H1 (cell line): ENCODE data around the gene ARHGEF28. TPM values are rescaled to one million over a fixed set of nuclear protein-coding genes. Genes with fewer than 3 reads are reported as not detected.

Source experiments
- CTCF ChIA-PET: fragments of 300-600 bp; sonication (Branson Sonifier 250); formaldehyde crosslinking; loops from one replicate; lab custom pipeline; 2021; ENCODE audit not compliant: partially characterized antibody; lab: Charles Lee
- POLR2A ChIA-PET: fragments of 300-600 bp; sonication (Branson Sonifier 250); formaldehyde crosslinking; loops from one replicate; lab custom pipeline; 2021; ENCODE audit warnings: inconsistent platforms; ENCODE audit not compliant: partially characterized antibody; lab: Charles Lee
- DNase-seq, 2 experiments: peaks; one replicate each; pipeline versions ENCODE4 v3.0.0 to v3.0.0-alpha.2; 2010 to 2022; ENCODE audit warnings: low spot score in 2 of 2, low read depth in 1 of 2, mixed read lengths in 1 of 2
- FAIRE-seq: peaks from 2 replicates; lab custom pipeline; 2011; peaks lifted over from hg19 to GRCh38; lab: Jason Lieb, UNC
- H2AFZ ChIP-seq: 2 replicates; pipeline ENCODE4 v1.8.1; 2012; ENCODE audit warnings: low read length, inconsistent platforms
- H2AK5ac ChIP-seq: 2 replicates; pipeline ENCODE4 v1.6.1; 2013; ENCODE audit warnings: low read depth, low read length
- H2BK120ac ChIP-seq: replicated peaks from 2 replicates; pipeline ENCODE3; 2013; ENCODE audit warnings: low read depth, low read length, inconsistent platforms
- H2BK12ac ChIP-seq: 2 replicates; pipeline ENCODE4 v1.6.1; 2013; ENCODE audit warnings: low read depth, low read length
- H2BK15ac ChIP-seq: 2 replicates; pipeline ENCODE4 v1.6.1; 2013; ENCODE audit warnings: low read length
- H2BK20ac ChIP-seq: 2 replicates; pipeline ENCODE4 v1.6.1; 2013; ENCODE audit warnings: low read length
- H2BK5ac ChIP-seq: 2 replicates; pipeline ENCODE4 v1.6.1; 2013; ENCODE audit warnings: low read depth, low read length
- H3K14ac ChIP-seq: 2 replicates; pipeline ENCODE4 v1.6.1; 2013; ENCODE audit warnings: inconsistent platforms; ENCODE audit not compliant: insufficient read length
- H3K18ac ChIP-seq: 2 replicates; pipeline ENCODE4 v1.6.1; 2013; ENCODE audit warnings: low read length; ENCODE audit errors: extremely low read depth
- H3K23ac ChIP-seq: 2 replicates; pipeline ENCODE4 v1.6.1; 2013; ENCODE audit warnings: inconsistent platforms; ENCODE audit not compliant: insufficient read length
- H3K23me2 ChIP-seq: 2 replicates; pipeline ENCODE4 v1.6.1; 2013; ENCODE audit warnings: low read depth, low read length
- H3K27ac ChIP-seq: 2 replicates; pipeline ENCODE4 v1.6.1; 2011; ENCODE audit warnings: low read depth, low read length, inconsistent platforms
- H3K27me3 ChIP-seq, 4 experiments: replicated peaks in 1 of 4; 1 replicate in 1 of 4; 2 replicates in 3 of 4; pipeline versions ENCODE4 v1.6.1 to v1.8.1; 2011 to 2013; ENCODE audit warnings: low read length in 3 of 4, mild to moderate bottlenecking in 3 of 4, inconsistent platforms in 2 of 4, mixed read lengths in 2 of 4, moderate library complexity in 1 of 4; ENCODE audit not compliant: control insufficient read depth in 3 of 4, insufficient read depth in 3 of 4; ENCODE audit errors: extremely low read depth in 1 of 4
- H3K36me3 ChIP-seq, 4 experiments: 2 replicates each; pipeline versions ENCODE4 v1.6.1 to v1.8.1; 2011 to 2013; ENCODE audit warnings: mild to moderate bottlenecking in 4 of 4, low read length in 3 of 4, moderate library complexity in 2 of 4, control low read depth in 1 of 4, inconsistent platforms in 1 of 4; ENCODE audit not compliant: insufficient read depth in 4 of 4, control insufficient read depth in 2 of 4
- H3K4ac ChIP-seq: replicated peaks from 2 replicates; pipeline ENCODE3; 2013; ENCODE audit warnings: low read length, low read depth, mixed read lengths, inconsistent platforms; ENCODE audit not compliant: insufficient read length
- H3K4me1 ChIP-seq, 4 experiments: replicated peaks in 1 of 4; 1 replicate in 1 of 4; 2 replicates in 3 of 4; pipeline versions ENCODE4 v1.6.1 to v1.8.1; 2011 to 2013; ENCODE audit warnings: low read length in 3 of 4, inconsistent platforms in 2 of 4, mixed read lengths in 1 of 4; ENCODE audit not compliant: insufficient read depth in 4 of 4, control insufficient read depth in 3 of 4
- H3K4me2 ChIP-seq, 2 experiments: 2 replicates each; pipeline versions ENCODE4 v1.6.1 to v1.8.1; 2011 to 2013; ENCODE audit warnings: low read depth in 2 of 2, low read length in 2 of 2, control low read depth in 1 of 2, inconsistent platforms in 1 of 2, mild to moderate bottlenecking in 1 of 2; ENCODE audit not compliant: insufficient read depth in 1 of 2
- H3K4me3 ChIP-seq, 4 experiments: fragments of 200-600, 300-600 bp in 1 of 4; sonication (generic), shearing (Covaris generic), sonication (Bioruptor Twin) in 1 of 4; 2 replicates each; pipeline versions ENCODE4 v1.5.1 to v1.8.1; 2011 to 2016; ENCODE audit warnings: low read length in 4 of 4, low read depth in 3 of 4, control low read depth in 2 of 4, inconsistent platforms in 2 of 4, mild to moderate bottlenecking in 2 of 4, mixed read lengths in 1 of 4, moderate library complexity in 1 of 4; ENCODE audit not compliant: insufficient read depth in 2 of 4; ENCODE audit errors: extremely low read depth in 1 of 4
- H3K56ac ChIP-seq: replicated peaks from 2 replicates; pipeline ENCODE3; 2013; ENCODE audit warnings: low read depth, mild to moderate bottlenecking, mixed read lengths, low read length, inconsistent platforms; ENCODE audit not compliant: insufficient read length
- H3K79me1 ChIP-seq: 2 replicates; pipeline ENCODE4 v1.6.1; 2013; ENCODE audit warnings: low read depth, low read length, control low read depth
- H3K79me2 ChIP-seq, 2 experiments: 2 replicates each; pipeline versions ENCODE4 v1.6.1 to v1.8.1; 2012 to 2013; ENCODE audit warnings: low read length in 2 of 2, mild to moderate bottlenecking in 2 of 2, inconsistent platforms in 1 of 2; ENCODE audit not compliant: insufficient read depth in 2 of 2, control insufficient read depth in 1 of 2
- H3K9ac ChIP-seq, 4 experiments: replicated peaks in 1 of 4; 1 replicate in 1 of 4; 2 replicates in 3 of 4; pipeline versions ENCODE4 v1.6.1 to v1.8.1; 2011 to 2013; ENCODE audit warnings: low read depth in 3 of 4, low read length in 3 of 4, control low read depth in 2 of 4, mild to moderate bottlenecking in 2 of 4, moderate library complexity in 2 of 4, inconsistent platforms in 1 of 4; ENCODE audit errors: extremely low read depth in 1 of 4
- H3K9me3 ChIP-seq, 2 experiments: 2 replicates each; pipeline versions ENCODE4 v1.6.1 to v1.8.1; 2012 to 2013; ENCODE audit warnings: mild to moderate bottlenecking in 2 of 2, moderate library complexity in 2 of 2, control low read depth in 1 of 2, inconsistent platforms in 1 of 2, low read depth in 1 of 2, low read length in 1 of 2, mixed read lengths in 1 of 2; ENCODE audit not compliant: insufficient read depth in 2 of 2
- H4K20me1 ChIP-seq, 2 experiments: replicated peaks in 1 of 2; 2 replicates each; pipeline versions ENCODE3 to v1.8.1; 2011 to 2013; ENCODE audit warnings: inconsistent platforms in 2 of 2, low read length in 2 of 2, mild to moderate bottlenecking in 1 of 2; ENCODE audit not compliant: insufficient read depth in 2 of 2, control insufficient read depth in 1 of 2
- H4K5ac ChIP-seq: 2 replicates; pipeline ENCODE4 v1.6.1; 2013; ENCODE audit warnings: low read length, low read depth, mixed read lengths, inconsistent platforms; ENCODE audit not compliant: insufficient read length
- H4K8ac ChIP-seq: 2 replicates; pipeline ENCODE4 v1.8.0; 2013; ENCODE audit warnings: mild to moderate bottlenecking, moderate library complexity, low read length, inconsistent platforms; ENCODE audit not compliant: insufficient read depth; ENCODE audit errors: extremely low read depth
- H4K91ac ChIP-seq: replicated peaks from 2 replicates; pipeline ENCODE3; 2013; ENCODE audit warnings: low read length, mixed read lengths, inconsistent platforms; ENCODE audit not compliant: insufficient read length
- CREB1 ChIP-seq: IDR thresholded peaks from 2 replicates; pipeline ENCODE4 v1.6.1; 2012; ENCODE audit warnings: inconsistent platforms
- NANOG ChIP-seq: IDR thresholded peaks from 2 replicates; pipeline ENCODE4 v1.6.1; 2011; ENCODE audit warnings: low read length, low read depth, mild to moderate bottlenecking, inconsistent platforms; ENCODE audit not compliant: insufficient read depth, poor library complexity, severe bottlenecking
- SUZ12 ChIP-seq: fragments of 200-600 bp; sonication (generic); IDR thresholded peaks from 2 replicates; pipeline ENCODE4 v1.6.1; 2012; ENCODE audit warnings: mild to moderate bottlenecking, inconsistent platforms, low read length, moderate library complexity, mixed read lengths
- WGBS, 2 experiments: shearing (Covaris generic) in 1 of 2; methylation state at CpG; one replicate each; pipeline versions ENCODE4 v1.1.6 to v1.1.7; 2013 to 2015; ENCODE audit warnings: low lambda C conversion rate in 2 of 2, mixed read lengths in 2 of 2, inconsistent platforms in 1 of 2, low coverage in 1 of 2, missing lambda C conversion rate in 1 of 2; ENCODE audit not compliant: insufficient replicate concordance in 2 of 2, insufficient coverage in 1 of 2, insufficient read length in 1 of 2; ENCODE audit errors: extremely low coverage in 1 of 2, missing lambda C conversion rate in 1 of 2; 5-methylcytosine and 5-hydroxymethylcytosine counted together
- polyA plus RNA-seq, 7 experiments: library from polyadenylated mRNA; depleted of rRNA in 3 of 7; stranded (reverse) in 5 of 7; unstranded in 2 of 7; fragments of >200 nt in 5 of 7; fragments of 200-250 nt in 2 of 7; gene quantifications; 1 replicate in 5 of 7; 2 replicates in 1 of 7; 4 replicates in 1 of 7; pipeline versions ENCODE4 v1.2.1 to v1.2.3, GENCODE V29; 2011 to 2013; ENCODE audit warnings: missing spikeins in 2 of 7, mixed read lengths in 2 of 7
- total RNA-seq: library from RNA; stranded (reverse); fragmentation: NEBNext Ultra II Directional; extraction: Animal tissue kit (Norgen Biotek cat#: 25700); gene quantifications from 2 replicates; pipeline ENCODE4 v1.2.1, GENCODE V29; 2021

The ARHGEF28 gene
- total and polyA plus RNA-seq, 2 of the 8 experiments (the other 6 are each of a cell fraction or from before 2014, with no cell fraction given) = 0.33 to 1.0 TPM

- WGBS, 2 experiments = 92% methylated on average over 3 of the region's 3 CpGs; no CpG with 5 or more reads in 1 of the 2 experiments
- Histone ChIP-seq H3K79me1 (no peaks in the 10 kb centered on the region), H4K5ac (no peak overlapping the region), H3K4me1 (no peaks in the 10 kb centered on the region), H2BK5ac (no peak overlapping the region), H2BK15ac (no peak overlapping the region), H3K27me3 (no peaks in the 10 kb centered on the region)
- CTCF ChIA-PET = interaction anchor here (1.0 to 1.6 kb wide), 3 partner anchors 8 to 211 kb away, joined by 3 to 15 read pairs (median 7); no protein-coding TSS in a partner anchor
- TF ChIP-seq SUZ12 = no peak
- TF ChIP-seq NANOG = no peak
- TF ChIP-seq CREB1 = no peak
- TF ChIP-seq, all 59 proteins: peak for 0
- H3K79me2 ChIP-seq = no peaks in the 10 kb centered on the region
- no peak overlapping the region for H3K4me2 ChIP-seq
- H2BK120ac ChIP-seq = no peak overlapping the region
- H3K23ac ChIP-seq = no peak overlapping the region
- no peak overlapping the region for H3K4me3 ChIP-seq
- no peak overlapping the region for H2BK12ac ChIP-seq
- no peak overlapping the region for H2AK5ac ChIP-seq
- no peak overlapping the region for H3K9ac ChIP-seq
- H3K36me3 ChIP-seq = peaks cover 5 to 40% (median 24%) of the 10 kb centered on the region in 4 experiments
- no peak overlapping the region for H4K8ac ChIP-seq
- no peak overlapping the region for H3K14ac ChIP-seq
- peaks cover 0 to 4% of the 10 kb centered on the region in 2 experiments for H4K20me1 ChIP-seq
- H3K23me2 ChIP-seq = no peaks in the 10 kb centered on the region
- POLR2A ChIA-PET = no interaction called here
- DNase-seq (no peak), FAIRE-seq (no peak)
- H2BK20ac ChIP-seq = no peak overlapping the region
- no peak overlapping the region for H4K91ac ChIP-seq
- no peak overlapping the region for H3K4ac ChIP-seq
- H3K27ac ChIP-seq = no peak overlapping the region
- no peak overlapping the region for H3K18ac ChIP-seq
- H3K9me3 ChIP-seq = no peaks in the 10 kb centered on the region
- H3K56ac ChIP-seq = no peak overlapping the region
- no peak overlapping the region for H2AFZ ChIP-seq
These were observed 43.5 kb upstream of the ARHGEF28 start for GRCh38 chr5:73582285-73583145.
